ENCODE results near the gene CARD11. TPM values are rescaled to one million over a fixed set of nuclear protein-coding genes. Genes with fewer than 3 reads are reported as not detected.
A peak's percentile ranks its signal among the peaks of the same experiment; 100 is the strongest.

CARD11 gene
- total and polyA plus RNA-seq, 5 experiments from 2014 or later = 10.8 to 109 (median 40.2) TPM

DNA sequence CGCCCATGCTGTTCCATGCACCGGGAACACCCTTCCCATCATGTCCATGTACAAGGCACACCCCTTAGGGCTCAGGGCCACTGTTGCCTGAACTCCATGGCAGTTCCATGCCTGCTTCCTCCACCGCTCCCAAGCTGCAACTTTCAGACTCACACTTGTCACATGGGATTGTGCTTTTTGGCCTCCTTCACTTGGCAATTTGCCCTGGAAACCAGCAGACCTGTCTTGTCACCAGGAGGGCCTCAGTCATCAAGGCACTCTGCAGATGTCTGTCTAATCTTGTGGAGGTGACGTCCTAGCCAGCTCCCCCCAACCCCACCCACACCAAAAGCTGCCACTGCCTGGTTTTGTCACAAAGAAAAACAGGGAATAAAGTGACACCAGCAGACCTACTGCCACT lies 47.5 kb downstream of the CARD11 start:
- Mint-ChIP-seq H3K27ac (peak overlapping the region in 8 of 10 donors; percentile 27 to 81 (median 49)), H3K27me3 (no peaks in the 10 kb centered on the region), H3K9me3 (peaks cover 0 to 21% (median 5%) of the 10 kb centered on the region in 9 donors), H3K4me1 (peaks cover 22 to 60% (median 25%) of the 10 kb centered on the region in 4 donors), H3K4me3 (no peak overlapping the region), H3K36me3 (peaks cover 22 to 72% (median 56%) of the 10 kb centered on the region in 3 donors)
- POLR2A ChIA-PET = no interaction called here
- ATAC-seq (no peak), DNase-seq (no peak)

DNA sequence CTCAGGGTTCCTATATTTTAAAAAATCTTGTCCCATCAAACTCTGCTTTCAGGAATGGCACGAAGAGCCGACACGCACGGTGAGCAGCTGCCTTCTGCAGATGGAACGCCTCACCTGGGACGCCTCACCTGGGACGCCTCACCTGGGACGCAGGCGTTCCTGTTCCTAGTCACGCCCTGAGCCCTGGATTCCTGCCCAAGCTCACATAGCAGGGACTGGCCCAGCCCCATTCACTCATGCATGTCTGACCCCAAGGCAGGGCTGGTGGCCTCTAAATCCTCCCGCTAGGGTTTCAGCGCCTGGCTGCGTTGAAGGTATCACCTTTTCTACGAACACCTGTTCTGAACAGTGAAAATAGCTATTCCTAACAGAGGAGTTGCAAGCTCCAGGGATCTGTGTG lies 49.8 kb downstream of the CARD11 start:
- H3K27ac Mint-ChIP-seq = peak overlapping the region in 6 of 10 donors; percentile 9 to 59 (median 44)
- no peaks in the 10 kb centered on the region for H3K27me3 Mint-ChIP-seq
- no peak for ATAC-seq
- DNase-seq = no peak
- peaks cover 15 to 51% (median 21%) of the 10 kb centered on the region in 4 donors for H3K4me1 Mint-ChIP-seq
- H3K9me3 Mint-ChIP-seq = peaks cover 0 to 27% (median 8%) of the 10 kb centered on the region in 9 donors
- POLR2A ChIA-PET = interaction anchor here (0.7 kb wide), 1 partner anchor 11 kb away, joined by 3 read pairs; no protein-coding TSS in a partner anchor
- H3K4me3 Mint-ChIP-seq = no peak overlapping the region
- peaks cover 22 to 69% (median 63%) of the 10 kb centered on the region in 3 donors for H3K36me3 Mint-ChIP-seq

DNA sequence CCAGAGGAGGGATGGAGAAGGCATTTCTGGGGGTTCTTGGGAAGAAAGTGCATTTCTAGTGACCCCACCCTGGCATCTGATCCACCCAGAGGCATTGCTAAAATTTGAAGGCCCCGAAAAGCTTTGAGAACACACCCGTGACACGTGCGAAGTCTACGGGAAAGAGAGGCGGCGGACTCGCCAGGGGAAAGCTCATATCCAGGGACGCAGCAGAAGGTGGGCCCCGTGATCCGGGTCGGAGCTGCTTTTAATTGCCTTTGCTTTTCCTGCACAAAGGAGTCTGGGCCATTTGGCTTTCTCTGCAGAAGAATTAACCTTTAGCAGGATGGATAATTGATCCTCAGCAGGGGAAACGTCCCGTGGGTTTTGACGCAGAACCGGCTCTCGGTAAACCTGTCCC lies 50.3 kb downstream of the CARD11 start:
- DNase-seq (no peak), ATAC-seq (no peak)
- H3K4me3 Mint-ChIP-seq = no peak overlapping the region
- POLR2A ChIA-PET = interaction anchor here (0.7 kb wide), 1 partner anchor 11 kb away, joined by 3 read pairs; no protein-coding TSS in a partner anchor
- peaks cover 22 to 72% (median 65%) of the 10 kb centered on the region in 3 donors for H3K36me3 Mint-ChIP-seq
- peaks cover 0 to 32% (median 8%) of the 10 kb centered on the region in 9 donors for H3K9me3 Mint-ChIP-seq
- H3K27me3 Mint-ChIP-seq = no peaks in the 10 kb centered on the region
- peaks cover 17 to 53% (median 24%) of the 10 kb centered on the region in 4 donors for H3K4me1 Mint-ChIP-seq
- peak overlapping the region in 4 of 10 donors; percentile 9 to 80 (median 45) for H3K27ac Mint-ChIP-seq

DNA sequence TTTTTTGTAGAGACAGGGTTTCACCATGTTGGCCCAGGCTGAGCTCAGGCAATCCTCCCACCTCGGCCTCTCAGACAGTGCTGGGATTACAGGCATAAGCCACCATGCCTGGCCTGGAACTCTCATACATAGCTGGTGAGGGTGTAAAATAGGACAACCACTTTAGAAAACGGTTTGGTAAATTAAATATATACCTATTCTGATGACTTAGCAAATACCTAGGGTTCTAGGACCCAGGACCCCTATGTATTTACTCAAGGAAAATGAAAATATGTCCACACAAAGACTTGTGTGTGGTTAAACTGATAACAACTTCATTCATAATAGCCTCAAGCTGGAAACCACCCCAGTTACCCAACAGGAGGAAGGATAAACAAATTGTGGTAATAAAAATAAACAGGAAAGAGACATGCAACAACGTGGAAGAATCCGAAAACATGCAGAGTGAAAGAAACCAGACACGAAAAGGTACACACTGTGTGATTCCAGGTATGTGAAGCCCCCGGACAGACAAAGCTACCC lies 52.7 kb downstream of the CARD11 start:
- POLR2A ChIA-PET = no interaction called here
- DNase-seq = no peak
- peak overlapping the region in 7 of 10 donors; percentile 22 to 77 (median 40) for H3K27ac Mint-ChIP-seq
- no peaks in the 10 kb centered on the region for H3K27me3 Mint-ChIP-seq
- H3K36me3 Mint-ChIP-seq = peaks cover 20 to 63% (median 57%) of the 10 kb centered on the region in 3 donors
- H3K4me1 Mint-ChIP-seq = peaks cover 22 to 60% (median 37%) of the 10 kb centered on the region in 4 donors
- no peak for ATAC-seq
- H3K4me3 Mint-ChIP-seq = no peak overlapping the region
- peaks cover 0 to 33% (median 8%) of the 10 kb centered on the region in 9 donors for H3K9me3 Mint-ChIP-seq

DNA sequence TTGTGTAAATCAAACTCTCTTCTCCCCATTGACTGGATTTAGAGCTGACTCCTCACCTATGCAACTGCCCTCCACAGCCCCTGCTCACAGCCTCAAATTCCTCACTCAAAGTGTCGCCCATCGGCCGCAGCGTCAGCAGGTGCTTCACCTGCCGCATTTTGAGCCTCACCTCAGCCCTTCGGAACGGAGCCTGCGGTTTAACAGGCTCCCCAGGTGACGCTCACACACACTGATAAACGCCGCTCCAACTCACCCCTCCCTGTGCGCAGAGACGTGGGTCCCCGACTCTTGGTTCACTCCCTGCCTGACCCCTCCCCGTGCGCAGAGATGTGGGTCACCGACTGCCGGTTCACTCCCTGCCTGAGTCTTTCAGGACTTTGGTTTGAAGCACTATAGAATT lies 57.1 kb downstream of the CARD11 start:
- H3K4me1 Mint-ChIP-seq = peaks cover 38 to 81% (median 74%) of the 10 kb centered on the region in 4 donors
- H3K27ac Mint-ChIP-seq = peak overlapping the region in 9 of 10 donors; percentile 64 to 95 (median 90)
- ATAC-seq = no peak
- H3K9me3 Mint-ChIP-seq = peaks cover 0 to 18% (median 5%) of the 10 kb centered on the region in 9 donors
- DNase-seq = no peak
- H3K4me3 Mint-ChIP-seq = peak overlapping the region in 2 of 10 donors; percentile 28 to 51
- H3K27me3 Mint-ChIP-seq = no peaks in the 10 kb centered on the region
- POLR2A ChIA-PET = no interaction called here
- peaks cover 0 to 32% (median 26%) of the 10 kb centered on the region in 3 donors for H3K36me3 Mint-ChIP-seq

DNA sequence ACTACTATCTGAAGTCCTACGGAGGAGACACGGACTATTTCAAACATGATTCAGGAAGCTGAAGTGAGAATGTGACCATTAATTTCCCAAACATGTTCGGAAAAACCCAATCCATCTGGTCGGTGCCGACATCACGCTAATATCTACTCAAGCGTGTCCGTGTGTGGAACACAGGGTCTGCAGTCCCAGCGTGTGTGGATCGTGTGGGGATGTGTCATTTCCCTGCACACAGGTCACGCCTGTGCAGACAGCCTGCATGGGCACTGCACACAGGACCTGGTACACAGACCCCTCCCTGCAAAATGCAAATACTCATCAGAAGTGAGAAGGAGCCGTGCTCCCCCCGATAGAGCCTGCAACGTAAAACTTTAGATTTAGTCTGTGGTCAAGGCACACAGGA lies 57.8 kb downstream of the CARD11 start:
- H3K27me3 Mint-ChIP-seq = no peaks in the 10 kb centered on the region
- peaks cover 42 to 83% (median 78%) of the 10 kb centered on the region in 4 donors for H3K4me1 Mint-ChIP-seq
- H3K27ac Mint-ChIP-seq = peak overlapping the region in 9 of 10 donors; percentile 20 to 99 (median 94)
- peaks cover 0 to 18% (median 5%) of the 10 kb centered on the region in 9 donors for H3K9me3 Mint-ChIP-seq
- POLR2A ChIA-PET = interaction anchor here (1.0 kb wide), 2 partner anchors 16 to 27 kb away, joined by 3 to 4 read pairs; no protein-coding TSS in a partner anchor
- no peak for DNase-seq
- peak overlapping the region in 1 of 10 donors; percentile 22 for H3K4me3 Mint-ChIP-seq
- peaks cover 0 to 28% (median 21%) of the 10 kb centered on the region in 3 donors for H3K36me3 Mint-ChIP-seq
- ATAC-seq = no peak

DNA sequence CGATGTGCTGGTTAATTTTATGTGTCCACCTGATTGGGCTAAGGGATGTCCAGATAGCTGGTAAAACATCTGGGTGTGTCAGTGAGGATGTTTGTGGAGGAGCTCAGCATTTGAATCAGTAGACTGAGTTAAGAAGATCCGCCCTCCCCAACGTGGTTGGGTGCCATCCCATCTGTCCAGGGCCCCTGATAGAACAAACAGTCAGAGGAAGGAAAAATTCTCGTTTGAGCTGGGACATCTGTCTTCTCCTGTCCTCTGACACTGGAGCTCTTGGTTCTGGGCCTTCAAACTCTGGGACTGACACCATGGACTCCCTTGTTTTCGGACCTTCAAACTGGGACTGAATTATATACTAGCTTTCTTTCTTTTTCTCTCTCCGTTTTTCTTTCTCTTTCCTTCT lies 59.6 kb downstream of the CARD11 start:
- peaks cover 0 to 8% (median 0%) of the 10 kb centered on the region in 9 donors for H3K9me3 Mint-ChIP-seq
- POLR2A ChIA-PET = interaction anchor here (0.6 to 2.5 kb wide), 6 partner anchors 26 to 1752 kb away, joined by 3 to 7 read pairs (median 4); no protein-coding TSS in a partner anchor
- peak overlapping the region in 8 of 10 donors; percentile 10 to 93 (median 50) for H3K4me3 Mint-ChIP-seq
- H3K36me3 Mint-ChIP-seq = peaks cover 0 to 16% (median 11%) of the 10 kb centered on the region in 3 donors
- H3K27me3 Mint-ChIP-seq = no peaks in the 10 kb centered on the region
- ATAC-seq (no peak), DNase-seq (no peak)
- peaks cover 48 to 90% (median 88%) of the 10 kb centered on the region in 4 donors for H3K4me1 Mint-ChIP-seq
- H3K27ac Mint-ChIP-seq = peak overlapping the region; percentile 87 to 99 (median 94)

DNA sequence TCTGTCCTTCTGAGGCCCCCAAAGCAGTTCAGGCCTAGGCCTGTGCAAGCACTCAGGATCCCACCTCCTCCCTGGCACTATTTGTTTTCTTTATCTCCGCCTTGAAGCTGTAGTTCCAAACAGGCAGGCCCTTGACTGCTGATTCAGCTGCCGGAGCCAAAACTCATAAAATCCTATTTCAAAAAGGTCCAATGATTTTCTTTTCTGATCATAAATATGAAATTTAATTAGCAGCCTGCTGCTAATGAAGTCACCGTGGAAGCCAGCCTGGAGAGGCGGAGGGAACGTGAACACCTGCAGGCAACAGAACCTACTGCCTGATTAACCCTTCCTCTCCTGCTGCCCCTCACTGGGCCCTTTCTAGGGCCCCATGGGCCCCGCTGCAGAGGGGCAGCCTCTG lies 60.1 kb downstream of the CARD11 start:
- H3K9me3 Mint-ChIP-seq = peaks cover 0 to 5% (median 0%) of the 10 kb centered on the region in 9 donors
- H3K36me3 Mint-ChIP-seq = peaks cover 0 to 14% (median 10%) of the 10 kb centered on the region in 3 donors
- H3K27ac Mint-ChIP-seq = peak overlapping the region; percentile 87 to 99 (median 94)
- H3K27me3 Mint-ChIP-seq = no peaks in the 10 kb centered on the region
- H3K4me3 Mint-ChIP-seq = peak overlapping the region in 7 of 10 donors; percentile 42 to 93 (median 63)
- ATAC-seq (no peak), DNase-seq (no peak)
- peaks cover 52 to 94% (median 91%) of the 10 kb centered on the region in 4 donors for H3K4me1 Mint-ChIP-seq
- POLR2A ChIA-PET = interaction anchor here (0.6 to 2.5 kb wide), 6 partner anchors 27 to 1753 kb away, joined by 4 to 7 read pairs (median 6); no protein-coding TSS in a partner anchor

DNA sequence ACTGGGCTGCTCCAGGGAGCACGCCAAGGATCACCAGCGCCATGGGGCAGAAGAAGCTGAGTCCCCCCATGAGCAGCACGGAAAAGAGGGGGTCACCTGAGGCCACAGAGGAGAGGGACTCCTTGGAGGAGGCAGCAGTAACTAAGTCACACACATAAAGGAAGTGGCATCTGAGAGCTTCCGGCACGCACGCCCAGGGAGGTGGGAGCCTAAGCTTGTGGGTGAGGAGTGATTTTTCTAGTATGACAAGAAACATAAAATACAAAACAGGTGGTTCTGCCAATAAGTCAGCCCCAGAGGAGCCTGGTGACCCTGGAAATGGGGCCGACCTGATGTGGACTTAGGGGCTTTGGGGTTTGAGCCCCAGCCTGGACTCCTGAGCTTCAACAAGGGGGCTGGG lies 60.8 kb downstream of the CARD11 start:
- ATAC-seq (peak; percentile 71 to 87), DNase-seq (peak; percentile 51 to 86 (median 66))
- peak overlapping the region; percentile 41 to 93 (median 82) for H3K4me3 Mint-ChIP-seq
- peaks cover 0 to 10% (median 4%) of the 10 kb centered on the region in 3 donors for H3K36me3 Mint-ChIP-seq
- no peaks in the 10 kb centered on the region for H3K27me3 Mint-ChIP-seq
- H3K4me1 Mint-ChIP-seq = peaks cover 53 to 96% (median 93%) of the 10 kb centered on the region in 4 donors
- POLR2A ChIA-PET = interaction anchor here (0.5 to 4.4 kb wide), 10 partner anchors 9 to 134 kb away, joined by 3 to 22 read pairs (median 6); no protein-coding TSS in a partner anchor
- no peaks in the 10 kb centered on the region for H3K9me3 Mint-ChIP-seq
- peak overlapping the region; percentile 87 to 99 (median 94) for H3K27ac Mint-ChIP-seq

DNA sequence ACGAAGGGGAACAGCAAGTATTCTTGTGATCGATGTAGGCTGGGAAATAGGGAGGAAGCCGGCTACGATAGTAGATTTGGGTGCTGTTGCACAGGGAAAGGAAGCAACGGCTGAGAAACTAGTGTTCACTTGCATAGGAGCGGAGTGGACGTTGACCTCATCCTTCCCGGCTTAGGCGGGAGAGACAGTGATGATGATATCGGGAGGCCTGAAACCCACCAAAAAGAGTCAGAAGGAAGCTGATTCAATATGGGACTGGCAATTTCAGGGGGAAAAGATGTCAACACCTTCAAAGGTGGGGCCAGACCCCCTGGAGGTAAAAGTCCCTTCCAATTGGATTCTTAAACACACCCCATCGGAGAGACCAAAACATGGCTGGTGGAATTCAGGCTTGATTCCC lies 61.3 kb downstream of the CARD11 start:
- POLR2A ChIA-PET = interaction anchor here (0.7 to 4.4 kb wide), 10 partner anchors 9 to 133 kb away, joined by 3 to 22 read pairs (median 4); no protein-coding TSS in a partner anchor
- H3K27me3 Mint-ChIP-seq = no peaks in the 10 kb centered on the region
- H3K27ac Mint-ChIP-seq = peak overlapping the region; percentile 87 to 99 (median 94)
- no peaks in the 10 kb centered on the region for H3K9me3 Mint-ChIP-seq
- ATAC-seq = no peak
- DNase-seq = no peak
- peaks cover 54 to 98% (median 96%) of the 10 kb centered on the region in 4 donors for H3K4me1 Mint-ChIP-seq
- peaks cover 0 to 10% (median 4%) of the 10 kb centered on the region in 3 donors for H3K36me3 Mint-ChIP-seq
- peak overlapping the region; percentile 41 to 93 (median 82) for H3K4me3 Mint-ChIP-seq

DNA sequence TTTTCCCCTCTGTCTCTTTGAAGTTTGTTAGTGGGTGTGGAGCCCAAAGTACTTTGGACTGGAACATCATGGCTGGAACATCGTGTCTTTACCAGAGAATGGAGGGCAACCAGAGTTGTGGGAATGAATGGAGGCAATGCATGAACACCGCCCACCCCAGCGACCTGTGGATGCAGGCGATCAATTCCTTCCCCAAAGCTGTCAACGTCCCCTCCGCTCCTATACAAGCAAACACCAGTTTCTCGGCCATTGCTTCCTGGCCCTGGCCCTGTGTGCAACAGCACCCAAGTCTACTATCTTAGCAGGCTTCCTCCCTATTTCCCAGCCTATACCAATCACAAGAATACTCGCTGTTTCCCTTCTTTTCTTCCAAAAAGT lies 62.6 kb downstream of the CARD11 start:
- DNase-seq (no peak), ATAC-seq (no peak)
- Mint-ChIP-seq H3K27me3 (no peaks in the 10 kb centered on the region), H3K36me3 (peaks cover 0 to 6% (median 3%) of the 10 kb centered on the region in 3 donors), H3K4me3 (peak overlapping the region; percentile 80 to 93 (median 88)), H3K27ac (peak overlapping the region; percentile 85 to 99 (median 94)), H3K9me3 (no peaks in the 10 kb centered on the region), H3K4me1 (peaks cover 46 to 92% (median 92%) of the 10 kb centered on the region in 4 donors)
- POLR2A ChIA-PET = interaction anchor here (1.1 to 4.4 kb wide), 2 partner anchors 24 to 27 kb away, joined by 4 to 22 read pairs; no protein-coding TSS in a partner anchor

DNA sequence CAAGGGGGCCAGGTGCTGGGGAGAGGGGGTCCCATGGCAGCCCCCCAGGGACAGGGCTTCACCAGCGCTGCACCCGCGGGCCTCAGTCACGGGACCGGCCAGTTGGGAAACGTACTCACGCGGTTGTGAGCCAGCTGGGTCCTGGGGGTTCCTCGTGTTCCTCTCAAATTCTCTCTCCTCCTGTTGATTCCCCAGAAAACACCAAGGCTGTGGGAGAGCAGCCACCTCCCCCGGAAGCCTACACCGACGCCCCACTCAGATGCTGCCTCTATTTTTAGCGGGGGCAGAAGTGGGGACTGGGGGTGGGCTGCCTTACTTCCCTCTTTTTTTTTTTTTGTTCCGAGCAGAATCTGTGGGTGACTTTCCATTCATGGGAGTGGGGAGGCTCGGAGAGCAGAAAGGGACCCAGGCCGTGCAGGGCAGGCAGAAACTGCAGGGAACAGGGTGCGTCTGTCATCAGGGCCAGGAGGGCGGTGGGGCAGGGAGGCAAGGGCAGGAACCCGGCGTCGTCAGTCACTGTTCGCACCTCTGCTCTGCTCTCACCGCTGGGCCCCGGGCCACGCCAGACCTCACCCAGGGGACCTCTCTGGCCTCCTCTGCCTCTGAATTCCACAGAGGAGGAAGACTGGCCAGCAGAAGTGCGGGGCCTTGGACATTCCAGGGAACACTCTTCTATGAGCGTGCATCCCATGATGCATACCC lies 63.1 kb downstream of the CARD11 start:
- POLR2A ChIA-PET = interaction anchor here (0.5 to 4.5 kb wide), 4 partner anchors 15 to 160 kb away, joined by 5 to 22 read pairs (median 12); no protein-coding TSS in a partner anchor

More for the DNA sequence above, 63.1 kb downstream of the CARD11 start:
- no peaks in the 10 kb centered on the region for H3K27me3 Mint-ChIP-seq
- peaks cover 0 to 8% (median 5%) of the 10 kb centered on the region in 3 donors for H3K36me3 Mint-ChIP-seq
- no peaks in the 10 kb centered on the region for H3K9me3 Mint-ChIP-seq
- DNase-seq (peak in 3 of 10 donors; percentile 19 to 30 (median 21)), ATAC-seq (peak in 1 of 2 donors; percentile 15)
- H3K4me3 Mint-ChIP-seq = peak overlapping the region; percentile 80 to 93 (median 88)
- peaks cover 48 to 90% (median 89%) of the 10 kb centered on the region in 4 donors for H3K4me1 Mint-ChIP-seq
- peak overlapping the region; percentile 85 to 99 (median 94) for H3K27ac Mint-ChIP-seq

Data from naive thymus-derived CD8-positive, alpha-beta T cell (primary cell).